DMS53 treated with DMSO at 0.1 percent for 48 hours (cell line): ENCODE results near the gene TSPAN5.

Experiments used
- DNase-seq: peaks from one replicate; lab custom pipeline; 2025; ENCODE audit not compliant: unreplicated experiment; lab: John Stamatoyannopoulos, UW

TSPAN5 gene

GRCh38 chr4:98646422-98646821, 12.0 kb downstream of the TSPAN5 start:
- DNase-seq, result no peak

GRCh38 chr4:98645527-98645926, 12.9 kb downstream of the TSPAN5 start:
- no peak for DNase-seq

GRCh38 chr4:98643755-98644154, 14.7 kb downstream of the TSPAN5 start:
- no peak for DNase-seq

- peak; percentile 91 for DNase-seq
These were observed 15.4 kb downstream of the TSPAN5 start for GRCh38 chr4:98642991-98643426.

GRCh38 chr4:98641906-98642668, 16.3 kb downstream of the TSPAN5 start:
- no peak for DNase-seq

GRCh38 chr4:98641376-98641775, 17.0 kb downstream of the TSPAN5 start:
- no peak for DNase-seq

- DNase-seq, result no peak
These were observed 18.9 kb downstream of the TSPAN5 start for GRCh38 chr4:98639523-98639922.

GRCh38 chr4:98639108-98639507, 19.3 kb downstream of the TSPAN5 start:
- DNase-seq, result no peak

- no peak for DNase-seq
These were observed 19.8 kb downstream of the TSPAN5 start for GRCh38 chr4:98638661-98639060.

GRCh38 chr4:98634061-98634460, 24.4 kb downstream of the TSPAN5 start:
- DNase-seq, result no peak

- no peak for DNase-seq
These were observed 25.3 kb downstream of the TSPAN5 start for GRCh38 chr4:98633159-98633558.

- DNase-seq, result no peak
These were observed 26.2 kb downstream of the TSPAN5 start for GRCh38 chr4:98632258-98632657.

- no peak for DNase-seq
These were observed 26.9 kb downstream of the TSPAN5 start for GRCh38 chr4:98631506-98631905.

GRCh38 chr4:98630737-98631454, 27.5 kb downstream of the TSPAN5 start:
- no peak for DNase-seq

GRCh38 chr4:98627531-98628257, 30.7 kb downstream of the TSPAN5 start:
- no peak for DNase-seq

GRCh38 chr4:98626350-98626749, 32.1 kb downstream of the TSPAN5 start:
- no peak for DNase-seq

- DNase-seq, result no peak
These were observed 32.5 kb downstream of the TSPAN5 start for GRCh38 chr4:98625920-98626319.

GRCh38 chr4:98625399-98625798, 33.0 kb downstream of the TSPAN5 start:
- DNase-seq, result no peak

GRCh38 chr4:98624642-98625041, 33.8 kb downstream of the TSPAN5 start:
- no peak for DNase-seq

GRCh38 chr4:98624144-98624543, 34.3 kb downstream of the TSPAN5 start:
- DNase-seq, result no peak

- no peak for DNase-seq
These were observed 35.1 kb downstream of the TSPAN5 start for GRCh38 chr4:98623126-98623802.
